ENCODE data around the gene CASQ2. TPM values are rescaled to one million over a fixed set of nuclear protein-coding genes. Genes with fewer than 3 reads are reported as not detected.

CASQ2 gene
- total and polyA plus RNA-seq, 10 of the 15 experiments (the other 5 are each of a cell fraction or from before 2014, with no cell fraction given), result not detected

DNA sequence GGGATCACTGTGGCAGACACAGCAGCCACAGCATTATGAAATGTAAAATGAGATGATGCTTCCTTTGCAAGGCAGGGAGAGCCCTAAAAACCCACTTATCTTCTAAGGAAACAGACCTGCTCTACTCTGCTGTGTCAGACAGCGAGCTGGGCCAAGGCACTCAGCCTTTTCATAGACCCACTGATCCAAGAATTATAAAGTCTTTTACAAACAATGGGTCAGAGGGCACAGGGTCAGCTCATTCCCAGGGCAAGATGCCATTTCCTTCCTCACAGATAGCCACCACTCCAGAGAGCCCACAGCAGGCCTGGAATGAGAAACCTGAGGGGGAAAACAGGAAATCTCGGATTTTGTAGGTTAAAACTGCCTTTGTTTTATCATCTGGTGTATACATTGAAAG lies 42.9 kb downstream of the CASQ2 start (continued):
- TF ChIP-seq PAX8 (IDR thresholded peaks at IDR 0.05) (no peak), RAD21 (IDR thresholded peaks at IDR 0.05; ENCODE audit: insufficient read depth, low read depth, low read length) (no peak), ATF7 (IDR thresholded peaks at IDR 0.05; ENCODE audit: low read depth) (no peak)
- TF ChIP-seq, protein P1, sequence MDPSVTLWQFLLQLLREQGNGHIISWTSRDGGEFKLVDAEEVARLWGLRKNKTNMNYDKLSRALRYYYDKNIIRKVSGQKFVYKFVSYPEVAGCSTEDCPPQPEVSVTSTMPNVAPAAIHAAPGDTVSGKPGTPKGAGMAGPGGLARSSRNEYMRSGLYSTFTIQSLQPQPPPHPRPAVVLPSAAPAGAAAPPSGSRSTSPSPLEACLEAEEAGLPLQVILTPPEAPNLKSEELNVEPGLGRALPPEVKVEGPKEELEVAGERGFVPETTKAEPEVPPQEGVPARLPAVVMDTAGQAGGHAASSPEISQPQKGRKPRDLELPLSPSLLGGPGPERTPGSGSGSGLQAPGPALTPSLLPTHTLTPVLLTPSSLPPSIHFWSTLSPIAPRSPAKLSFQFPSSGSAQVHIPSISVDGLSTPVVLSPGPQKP (IDR thresholded peaks at IDR 0.05; ENCODE audit: low read depth, low read length), result no peak

GRCh38 chr1:115723756-115724155 lies 44.8 kb downstream of the CASQ2 start:
- Histone ChIP-seq H3K4me2 (ENCODE audit: control insufficient read depth, insufficient read depth) (no peak overlapping the region), H3K4me1 (ENCODE audit: control insufficient read depth, insufficient read depth, low read length) (no peaks in the 10 kb centered on the region), H4K20me1 (ENCODE audit: control insufficient read depth, insufficient read depth) (no peaks in the 10 kb centered on the region), H3K9me3 (replicated peaks; ENCODE audit: control insufficient read depth, insufficient read depth, low read length) (no peaks in the 10 kb centered on the region), H3K79me2 (ENCODE audit: control insufficient read depth, insufficient read depth, low read length) (no peaks in the 10 kb centered on the region), H3K27me3 (replicated peaks in 1 of 2; ENCODE audit: control insufficient read depth in 2 of 2, insufficient read depth in 2 of 2, low read length in 1 of 2) (no peaks in the 10 kb centered on the region; a peak in 1 of 4 replicates), H3K36me3 (ENCODE audit: control insufficient read depth in 2 of 2, insufficient read depth in 2 of 2, low read length in 1 of 2) (no peaks in the 10 kb centered on the region), H2AFZ (ENCODE audit: control insufficient read depth, low read depth, low read length) (no peak overlapping the region), H3K4me3 (no peak overlapping the region), H3K9ac (ENCODE audit: control insufficient read depth, insufficient read depth, low read length) (no peak overlapping the region), H3K27ac (ENCODE audit: control insufficient read depth, insufficient read depth) (no peak overlapping the region)
- 31% methylated on average over 5 of the region's 5 CpGs for WGBS (ENCODE audit: insufficient coverage, insufficient replicate concordance, low lambda C conversion rate, missing lambda C conversion rate)
- ChIA-PET CTCF (interaction anchor here (1.4 kb wide), 1 partner anchor 17 kb away, joined by 3 read pairs; no protein-coding TSS in a partner anchor), SMC1A (ENCODE audit: uncharacterized antibody, unreplicated experiment) (interaction anchor here (1.1 kb wide), 1 partner anchor 12 kb away, joined by 3 read pairs; no protein-coding TSS in a partner anchor), RAD21 (ENCODE audit: unreplicated experiment) (no interaction called here), POLR2A (no interaction called here)
- FAIRE-seq, result no peak
- intact Hi-C loops (cut with micrococcal nuclease; ENCODE audit: unreplicated experiment) (no loop called here), in situ Hi-C loops (cut with MboI) (no loop called here)
- DNase-seq (ENCODE audit: low read depth, low spot score), result no peak
- no peak for ATAC-seq
- BruUV-seq (replicated peaks), result no TSS peak
- no peak for TF ChIP-seq PKNOX1 (IDR thresholded peaks at IDR 0.05)
- TF ChIP-seq, protein P2, sequence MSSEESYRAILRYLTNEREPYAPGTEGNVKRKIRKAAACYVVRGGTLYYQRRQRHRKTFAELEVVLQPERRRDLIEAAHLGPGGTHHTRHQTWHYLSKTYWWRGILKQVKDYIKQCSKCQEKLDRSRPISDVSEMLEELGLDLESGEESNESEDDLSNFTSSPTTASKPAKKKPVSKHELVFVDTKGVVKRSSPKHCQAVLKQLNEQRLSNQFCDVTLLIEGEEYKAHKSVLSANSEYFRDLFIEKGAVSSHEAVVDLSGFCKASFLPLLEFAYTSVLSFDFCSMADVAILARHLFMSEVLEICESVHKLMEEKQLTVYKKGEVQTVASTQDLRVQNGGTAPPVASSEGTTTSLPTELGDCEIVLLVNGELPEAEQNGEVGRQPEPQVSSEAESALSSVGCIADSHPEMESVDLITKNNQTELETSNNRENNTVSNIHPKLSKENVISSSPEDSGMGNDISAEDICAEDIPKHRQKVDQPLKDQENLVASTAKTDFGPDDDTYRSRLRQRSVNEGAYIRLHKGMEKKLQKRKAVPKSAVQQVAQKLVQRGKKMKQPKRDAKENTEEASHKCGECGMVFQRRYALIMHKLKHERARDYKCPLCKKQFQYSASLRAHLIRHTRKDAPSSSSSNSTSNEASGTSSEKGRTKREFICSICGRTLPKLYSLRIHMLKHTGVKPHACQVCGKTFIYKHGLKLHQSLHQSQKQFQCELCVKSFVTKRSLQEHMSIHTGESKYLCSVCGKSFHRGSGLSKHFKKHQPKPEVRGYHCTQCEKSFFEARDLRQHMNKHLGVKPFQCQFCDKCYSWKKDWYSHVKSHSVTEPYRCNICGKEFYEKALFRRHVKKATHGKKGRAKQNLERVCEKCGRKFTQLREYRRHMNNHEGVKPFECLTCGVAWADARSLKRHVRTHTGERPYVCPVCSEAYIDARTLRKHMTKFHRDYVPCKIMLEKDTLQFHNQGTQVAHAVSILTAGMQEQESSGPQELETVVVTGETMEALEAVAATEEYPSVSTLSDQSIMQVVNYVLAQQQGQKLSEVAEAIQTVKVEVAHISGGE (CRISPR knock-in tag; IDR thresholded peaks at IDR 0.05), result no peak
- TF ChIP-seq BHLHE40 (IDR thresholded peaks at IDR 0.05; ENCODE audit: borderline replicate concordance in 1 of 2, low read depth in 2 of 2, low read length in 1 of 2), result no peak
